HG03039 (cell line): Measurements from ENCODE around the gene LDB2.

Source experiments
- ATAC-seq: cut with Tn5 transposase; IDR thresholded peaks from one replicate; pipeline ENCODE4 v1.9.1; 2021; ENCODE audit warnings: mild to moderate bottlenecking, moderate library complexity; ENCODE audit not compliant: unreplicated experiment

LDB2 gene

DNA sequence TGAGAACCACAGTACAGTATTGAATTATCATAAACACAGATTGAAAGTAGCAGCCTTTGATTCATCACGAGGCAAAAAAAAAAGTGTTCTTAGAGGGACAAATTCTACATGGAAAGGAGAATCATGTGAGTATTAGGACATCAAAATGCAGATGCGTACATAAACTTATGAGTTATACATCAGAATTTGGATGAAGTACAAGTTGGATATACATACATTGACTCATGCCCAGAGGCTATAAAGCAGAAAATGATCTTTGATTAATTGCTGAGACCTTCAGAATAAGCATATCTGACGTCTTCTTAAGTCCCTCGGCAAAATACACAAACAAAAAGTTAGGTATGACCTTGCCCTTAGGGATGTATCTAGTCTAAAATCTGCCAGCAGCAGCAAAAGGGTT, 206.4 kb downstream of the LDB2 start:
- ATAC-seq = no peak

DNA sequence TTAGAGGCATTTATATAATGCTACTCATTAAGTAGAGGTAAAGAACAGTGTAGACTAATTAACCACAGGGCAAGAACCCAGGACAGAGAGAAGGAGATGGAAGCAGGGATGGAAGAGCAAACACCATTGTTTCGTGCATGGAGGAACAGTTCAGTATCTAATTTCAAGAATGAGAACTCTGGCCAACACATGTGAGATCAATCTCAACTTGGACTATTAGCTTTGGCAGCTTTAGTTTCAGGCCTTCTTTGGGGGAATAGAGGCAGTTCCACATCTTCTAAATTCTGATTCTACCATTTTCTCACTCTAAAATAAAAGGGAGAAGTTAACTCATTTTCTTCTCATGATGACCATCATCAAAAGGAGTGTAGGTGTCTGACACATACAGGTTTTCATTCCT, 207.0 kb downstream of the LDB2 start:
- no peak for ATAC-seq

DNA sequence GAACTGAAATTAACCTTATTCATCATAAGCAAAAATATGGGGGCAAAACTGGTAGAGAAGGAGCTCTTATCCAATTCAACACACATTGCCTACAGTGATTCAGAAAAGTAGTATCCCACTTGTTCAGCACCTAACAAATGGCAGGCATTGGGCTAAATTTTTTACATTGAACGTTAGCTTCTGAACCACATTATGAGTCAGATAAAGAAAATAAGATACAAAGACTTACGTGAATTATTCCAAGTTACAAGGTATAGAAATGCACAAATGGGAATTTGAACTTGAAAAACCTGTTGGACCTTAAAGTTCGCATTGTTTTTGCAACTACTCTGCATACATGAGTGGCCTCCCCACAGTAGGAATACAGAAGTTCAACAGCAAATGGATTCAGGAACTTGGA, 210.6 kb downstream of the LDB2 start:
- no peak for ATAC-seq

DNA sequence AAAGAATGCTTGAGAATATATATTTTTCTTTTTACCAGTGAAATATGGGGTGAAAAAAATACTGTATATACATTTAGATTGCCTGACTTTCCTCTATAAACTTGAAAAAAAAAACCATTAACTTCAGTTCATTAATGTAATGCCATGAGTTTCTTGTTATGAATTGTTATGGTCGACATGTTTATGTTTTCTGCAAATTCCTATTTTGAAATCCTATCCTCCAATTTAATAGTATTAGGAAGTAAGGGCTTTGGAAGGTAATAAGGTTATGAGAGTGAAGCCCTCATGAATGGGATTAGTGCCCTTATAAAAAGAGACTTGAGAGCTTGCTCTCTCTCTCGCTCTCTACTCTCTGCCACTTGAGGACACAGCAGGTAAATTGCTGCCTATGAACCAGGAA, 211.4 kb downstream of the LDB2 start:
- no peak for ATAC-seq

DNA sequence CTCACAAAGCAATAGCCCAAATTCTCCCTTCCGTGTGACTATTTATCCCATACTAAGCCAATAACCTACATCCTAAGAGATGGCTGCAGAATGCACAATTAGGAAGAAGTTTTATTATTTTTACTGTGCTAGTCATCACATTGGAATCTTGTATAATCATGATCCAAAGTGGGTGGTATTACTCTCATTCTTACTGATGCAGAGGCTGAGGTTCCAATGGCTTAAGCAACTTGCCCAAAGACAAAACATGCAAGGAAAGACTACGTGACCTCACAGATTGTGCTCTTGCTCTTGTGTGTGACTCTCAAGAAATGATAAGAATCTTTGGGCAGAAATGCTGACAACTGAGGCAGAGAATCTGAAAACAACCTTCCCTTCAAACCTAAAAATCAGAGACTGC, 212.2 kb downstream of the LDB2 start:
- no peak for ATAC-seq

DNA sequence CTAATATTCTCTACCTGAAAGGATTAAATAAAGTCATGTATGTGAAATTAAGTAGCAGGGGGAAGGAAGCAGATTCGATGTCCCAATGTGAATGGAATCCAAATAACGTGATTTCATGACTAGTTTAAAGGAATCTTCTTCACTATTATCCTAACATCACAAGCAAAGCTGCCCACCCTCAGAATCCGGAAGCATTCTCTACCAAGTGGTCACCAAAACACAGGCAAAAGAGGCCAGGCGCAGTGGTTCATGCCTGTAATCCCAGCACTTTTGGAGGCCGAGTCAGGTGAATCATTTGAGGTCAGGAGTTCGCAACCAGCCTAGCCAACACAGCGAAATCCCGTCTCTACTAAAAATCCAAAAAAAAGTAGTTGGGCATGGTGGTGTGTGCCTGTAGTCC, 212.9 kb downstream of the LDB2 start:
- ATAC-seq = no peak

DNA sequence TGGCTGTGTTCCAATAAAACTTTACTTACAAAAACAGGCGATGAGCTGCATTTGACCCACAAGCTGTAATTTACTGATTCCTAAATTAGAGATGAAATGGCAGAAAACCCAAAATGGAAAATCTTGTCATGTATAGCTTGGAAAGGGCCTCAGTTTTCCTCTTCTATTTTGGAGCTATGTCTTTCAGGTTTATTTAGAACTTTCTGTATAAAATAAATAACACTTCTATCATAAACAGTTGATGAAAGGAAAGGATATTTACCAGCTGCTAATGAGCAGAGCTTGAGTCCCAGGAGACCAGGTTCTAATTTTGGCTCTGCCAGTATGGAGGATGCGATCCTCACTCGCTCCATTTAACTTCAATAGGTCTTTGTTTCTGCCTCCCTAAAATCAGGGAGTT, 213.5 kb downstream of the LDB2 start:
- no peak for ATAC-seq

DNA sequence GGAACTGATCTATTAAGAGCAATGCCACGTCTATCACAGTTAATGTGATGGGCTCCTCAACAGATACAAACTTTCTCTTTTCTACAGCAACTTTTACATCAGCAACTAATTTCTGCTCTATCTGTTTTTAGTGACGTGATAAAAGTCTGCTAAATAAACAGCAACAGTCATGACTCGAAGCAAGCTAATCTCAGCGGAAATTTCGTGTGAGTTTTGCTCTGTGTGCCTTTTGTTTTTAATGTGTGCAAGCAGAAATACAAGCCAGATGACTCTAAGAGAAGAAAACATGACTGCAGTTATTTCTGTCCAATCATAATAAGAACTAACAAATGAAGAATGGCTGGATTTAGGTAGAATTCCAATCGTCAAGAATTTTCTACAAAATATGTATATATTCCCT, 214.3 kb downstream of the LDB2 start:
- no peak for ATAC-seq

DNA sequence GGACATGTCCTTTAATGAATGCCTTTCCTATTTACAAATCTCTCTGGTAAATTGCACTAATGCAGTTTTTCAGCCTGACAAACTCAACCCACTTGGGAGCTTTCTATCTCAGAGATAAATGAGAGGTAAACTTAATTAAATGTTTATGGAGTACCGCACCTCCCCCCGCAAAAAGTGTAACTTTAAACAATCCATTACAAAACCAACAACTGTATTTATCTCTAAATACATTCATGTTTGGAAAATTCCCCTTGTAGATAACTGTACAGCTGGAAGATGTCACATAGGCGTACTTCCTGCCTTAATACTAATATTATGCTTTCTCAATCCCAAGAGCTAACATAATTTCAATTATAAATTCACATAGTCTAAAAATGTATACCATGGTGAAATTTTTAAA, 215.5 kb downstream of the LDB2 start:
- ATAC-seq = no peak

DNA sequence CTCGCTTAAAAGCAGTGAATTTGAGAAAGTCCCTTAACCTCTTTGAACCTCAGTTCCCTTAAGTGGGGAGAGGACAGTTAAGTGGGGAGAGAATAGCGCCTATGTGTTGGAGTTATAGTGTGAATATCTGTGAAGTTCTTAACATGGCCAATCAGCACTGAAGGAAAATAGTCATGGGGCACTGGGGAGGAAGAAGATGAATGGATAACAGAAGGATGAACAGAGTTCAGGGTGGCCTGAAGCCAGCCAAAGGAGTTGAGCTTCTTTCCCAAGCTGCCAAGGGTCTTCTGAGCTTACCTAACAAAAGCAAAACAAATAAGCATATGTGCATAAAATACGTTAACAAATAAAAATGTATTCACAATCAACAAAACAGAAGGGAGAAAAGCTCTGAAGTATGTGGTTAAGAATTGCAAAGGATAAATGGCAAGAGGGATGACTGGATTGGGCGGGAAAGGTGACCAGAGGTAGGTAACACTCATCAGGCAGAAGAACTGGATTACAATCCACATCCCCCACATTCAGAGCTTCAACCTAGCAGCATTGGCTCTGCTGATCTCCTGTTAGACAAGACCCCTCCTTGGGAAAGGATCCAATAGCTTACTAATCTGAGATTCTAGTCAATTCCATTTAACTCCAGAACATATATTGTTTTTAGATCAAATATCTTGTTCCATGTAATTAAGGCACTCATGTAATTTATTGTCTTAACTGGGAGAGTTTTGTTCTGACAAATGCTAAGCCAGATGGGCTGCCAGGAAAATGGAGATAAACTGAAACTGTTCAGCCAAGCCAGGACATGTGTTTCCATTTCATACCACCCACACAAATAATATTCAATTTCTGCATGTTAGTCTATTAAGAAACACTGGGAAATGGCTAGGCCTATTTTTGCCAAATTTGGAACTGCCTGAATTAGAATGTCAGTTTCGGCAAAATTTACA, 221.2 kb downstream of the LDB2 start:
- ATAC-seq = no peak

DNA sequence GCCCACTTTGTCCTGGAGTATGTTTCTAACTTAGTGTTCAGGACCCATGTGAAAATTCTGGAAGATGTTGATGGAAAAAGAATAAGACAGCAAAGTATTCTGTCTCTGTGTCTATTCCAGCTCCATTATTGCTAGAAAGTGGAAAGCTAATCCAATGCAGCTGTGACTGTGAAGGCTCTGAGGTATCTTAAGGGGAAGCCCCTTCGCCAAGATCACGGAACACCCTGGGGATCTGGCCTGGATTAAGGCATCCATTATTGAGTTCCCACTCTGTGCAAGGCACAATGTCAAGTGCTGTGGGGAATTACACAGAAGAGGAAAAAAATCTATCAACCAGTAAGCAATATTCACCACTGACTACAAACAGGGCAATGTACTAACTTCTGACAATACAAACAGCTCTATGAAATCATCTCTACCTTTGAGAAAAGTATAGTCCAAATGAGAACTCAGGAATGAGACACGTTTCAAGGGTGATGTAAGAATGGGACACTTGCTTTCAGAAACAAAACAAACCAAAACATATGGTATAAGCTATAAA, 222.1 kb downstream of the LDB2 start:
- no peak for ATAC-seq

DNA sequence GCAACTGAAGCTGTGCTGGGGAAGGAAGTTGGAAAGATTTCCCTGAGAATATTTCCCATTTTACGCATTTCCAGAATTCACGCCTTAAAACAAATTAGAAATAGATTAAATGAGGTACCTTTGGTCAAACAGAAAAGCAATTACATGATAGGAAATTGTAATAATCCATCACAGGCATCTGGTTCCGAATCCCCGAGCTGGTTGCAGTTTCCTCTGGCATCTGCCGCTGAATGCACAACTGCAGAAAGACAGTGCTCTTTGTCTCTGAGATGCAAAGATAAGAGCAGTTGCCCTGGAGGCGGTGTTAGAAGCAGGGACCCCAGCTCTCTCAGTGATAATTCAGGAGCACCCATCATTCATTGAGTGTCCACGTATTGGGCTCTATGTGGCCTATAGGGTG, 224.4 kb downstream of the LDB2 start:
- no peak for ATAC-seq

DNA sequence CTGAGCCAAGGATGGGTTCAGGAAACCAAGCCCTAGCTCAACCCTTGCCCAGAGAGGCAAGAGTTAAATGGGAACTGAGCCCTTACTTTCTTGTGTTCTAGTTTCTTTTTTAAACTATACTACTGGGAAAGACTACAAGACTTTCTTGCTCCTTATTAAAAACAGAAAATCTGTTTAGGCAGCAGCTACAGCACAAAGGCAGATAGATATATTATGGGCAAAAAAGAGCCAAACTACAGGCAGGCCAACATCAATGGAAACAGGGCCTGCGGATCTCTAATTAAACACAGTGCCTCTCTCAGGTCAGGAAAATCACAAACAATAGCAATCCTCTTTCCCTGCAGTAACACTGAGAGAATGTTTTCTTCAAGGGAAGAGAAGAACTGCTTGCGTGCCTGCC, 226.0 kb downstream of the LDB2 start:
- no peak for ATAC-seq

DNA sequence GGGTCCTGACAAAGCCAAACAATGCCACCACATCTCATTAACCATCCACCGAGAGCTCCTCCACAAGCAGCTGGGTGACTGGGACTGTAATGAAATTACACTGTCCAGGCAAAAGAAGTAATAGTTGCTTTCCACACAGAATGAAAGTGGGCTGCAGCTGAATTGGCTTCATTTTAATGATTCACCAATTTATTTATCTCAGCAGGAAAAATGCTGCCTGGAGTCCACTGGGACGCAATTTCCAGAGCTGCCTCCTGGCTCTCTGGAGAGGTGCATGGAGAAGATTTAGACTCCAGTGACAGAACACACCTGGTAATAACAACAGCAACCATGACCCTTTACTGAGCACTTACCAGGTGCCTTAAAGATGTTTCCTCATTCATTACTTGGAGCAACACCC, 226.7 kb downstream of the LDB2 start:
- ATAC-seq = no peak

DNA sequence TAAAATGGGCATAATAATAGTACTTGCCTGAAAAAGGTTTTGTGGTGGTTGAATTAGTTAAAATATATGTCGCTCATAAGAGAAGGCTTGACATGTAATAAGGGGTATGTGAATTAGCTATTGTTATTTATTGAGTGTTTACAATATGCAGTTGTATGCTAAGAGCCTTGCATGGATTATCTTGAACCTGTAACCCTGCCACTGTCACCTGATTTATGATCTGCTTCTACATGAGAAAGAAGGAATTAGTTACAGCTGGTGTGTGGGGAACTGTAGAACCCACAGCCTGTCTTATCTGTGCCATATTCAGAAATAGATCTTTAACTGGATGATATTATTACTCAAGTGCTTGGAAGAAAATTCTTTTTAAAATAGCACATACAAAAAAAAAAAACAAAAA, 227.7 kb downstream of the LDB2 start:
- ATAC-seq = no peak

DNA sequence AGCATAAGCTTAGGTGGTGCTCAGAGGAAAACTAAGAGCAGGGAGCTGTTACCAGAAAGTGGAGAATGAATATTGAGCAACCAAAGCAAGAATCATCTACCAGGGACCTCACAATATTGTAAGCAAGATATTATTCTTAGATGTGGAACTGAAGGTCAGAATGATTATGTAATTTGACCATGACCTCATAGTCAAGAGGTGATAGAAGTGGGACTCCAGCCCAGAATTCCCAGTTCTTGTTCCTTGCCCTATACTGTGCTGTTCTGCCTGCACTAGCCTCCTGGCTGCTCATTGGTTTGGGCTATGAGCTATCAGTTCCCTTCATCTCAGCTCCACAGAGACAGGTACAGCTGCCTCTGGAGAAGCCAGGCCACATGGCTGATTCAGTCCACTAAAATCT, 229.4 kb downstream of the LDB2 start:
- ATAC-seq = no peak

DNA sequence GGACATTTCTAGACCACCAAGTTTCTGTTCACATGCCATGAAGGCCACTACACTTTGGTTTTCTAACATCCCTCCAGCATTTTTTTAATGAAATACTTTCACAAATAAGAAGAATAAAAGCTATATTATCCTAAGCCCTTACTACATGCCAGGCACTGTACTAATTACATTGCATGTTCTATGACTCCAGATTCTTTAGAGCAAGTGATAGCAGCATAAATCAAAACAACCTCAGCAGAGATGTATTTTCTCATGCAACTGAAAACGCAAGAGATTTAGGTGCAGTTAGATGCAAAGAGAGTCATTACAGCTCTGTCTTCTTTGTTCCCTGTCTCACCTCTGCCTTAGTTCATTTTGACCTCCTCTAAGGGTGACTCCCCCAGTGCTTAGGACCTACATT, 230.0 kb downstream of the LDB2 start:
- ATAC-seq = no peak

DNA sequence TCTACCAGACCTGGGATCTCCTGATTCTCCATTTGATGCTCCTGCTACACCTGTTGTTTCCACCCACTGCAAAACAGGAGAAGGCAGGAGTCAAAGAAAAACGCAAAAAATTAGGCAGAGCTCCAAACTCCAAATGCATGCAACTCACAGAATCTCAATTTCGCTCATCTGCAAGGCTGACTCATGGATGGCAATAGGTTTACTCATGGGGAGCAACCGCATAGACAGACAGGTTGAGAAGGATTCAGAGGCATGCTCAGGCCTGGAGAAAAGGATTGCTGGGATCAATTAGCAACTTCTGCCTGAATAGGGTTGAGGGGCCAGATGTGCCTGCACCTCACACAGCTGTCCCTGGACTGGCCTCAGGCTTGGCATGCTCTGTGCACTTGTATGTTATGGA, 231.0 kb downstream of the LDB2 start:
- no peak for ATAC-seq

DNA sequence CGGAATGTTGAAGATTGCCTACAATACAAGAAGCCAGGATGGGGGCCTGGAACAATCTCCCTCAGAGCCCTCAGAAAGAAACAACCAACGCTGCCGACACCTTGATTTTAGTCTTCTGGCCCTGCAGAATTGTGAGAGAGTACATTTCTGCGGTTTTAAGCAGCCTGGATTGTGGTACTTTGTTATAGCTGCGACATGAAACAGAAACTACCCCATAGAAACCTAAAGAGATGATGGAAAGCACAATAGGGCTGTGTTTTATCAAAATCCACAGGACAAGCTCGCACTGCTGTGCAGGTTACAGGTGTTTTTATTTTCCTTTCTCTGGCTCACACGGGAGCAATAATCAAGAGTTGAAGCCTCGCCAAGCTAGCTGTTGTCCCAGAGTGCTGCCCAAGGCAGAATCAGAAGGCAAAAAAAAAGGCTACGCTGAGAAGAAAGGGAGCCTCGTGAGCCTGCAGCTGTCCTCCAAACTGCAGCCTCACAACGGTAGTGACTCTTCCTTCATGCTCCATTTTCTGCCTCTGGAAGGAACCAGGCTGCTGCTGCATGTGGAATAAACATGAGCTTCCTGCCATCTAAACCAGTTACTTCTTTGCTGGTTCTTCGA, 232.4 kb downstream of the LDB2 start:
- ATAC-seq = no peak

DNA sequence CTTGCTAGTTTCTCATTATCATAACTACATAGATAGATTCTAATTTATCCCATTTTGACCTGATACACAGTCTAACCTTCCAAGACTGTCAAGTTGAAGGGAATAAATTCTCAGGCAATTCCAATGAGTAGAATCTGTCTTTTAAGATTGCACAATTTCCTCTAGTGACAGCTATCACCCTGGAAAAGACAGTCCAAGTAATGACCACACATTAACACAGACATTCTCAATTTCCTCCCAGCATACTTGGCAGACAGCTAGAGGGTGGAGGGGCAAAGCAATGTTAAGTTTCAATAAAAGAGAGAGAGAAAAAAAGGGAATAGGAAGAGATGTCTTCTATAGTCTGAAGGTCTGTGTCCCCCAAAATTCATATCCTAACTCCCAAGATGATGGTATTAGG, 234.7 kb downstream of the LDB2 start:
- no peak for ATAC-seq

DNA sequence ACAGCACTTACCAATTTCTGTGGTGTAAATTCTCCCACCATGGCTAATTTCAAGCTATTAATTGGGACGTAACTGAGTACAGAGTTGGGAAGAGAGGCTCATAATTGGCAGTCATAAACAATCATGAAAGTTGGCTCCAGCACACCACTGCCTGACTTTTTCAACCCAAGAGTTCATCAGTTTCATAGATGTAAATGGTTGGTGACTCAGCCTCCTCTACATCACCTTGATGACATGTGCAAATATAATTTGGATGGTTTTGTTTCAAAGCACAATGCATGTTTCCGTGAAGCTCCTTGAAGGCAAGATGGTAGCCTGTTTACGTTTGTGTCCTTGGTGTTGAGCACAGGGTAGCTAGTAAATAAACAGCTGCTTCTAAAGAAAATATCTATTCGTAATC, 235.1 kb downstream of the LDB2 start:
- ATAC-seq = no peak

DNA sequence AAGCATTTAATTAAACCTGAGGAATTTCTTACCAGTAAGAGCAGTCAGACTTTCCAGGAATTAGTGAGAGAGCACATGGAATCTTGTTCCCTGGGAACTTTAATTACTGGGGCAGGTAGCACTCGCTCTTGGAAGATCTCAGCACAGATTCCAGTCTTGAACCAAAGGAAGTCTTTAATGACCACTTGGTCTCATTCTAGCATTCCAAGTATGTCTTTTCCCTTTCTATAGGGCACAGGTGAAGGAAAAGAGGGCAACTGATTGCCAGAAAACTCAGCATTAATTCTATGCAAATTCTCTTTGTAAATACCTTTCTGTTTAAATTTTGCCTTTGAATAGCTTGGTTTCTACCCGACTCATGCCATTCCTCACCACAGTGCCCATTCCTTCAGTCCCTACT, 236.6 kb downstream of the LDB2 start:
- no peak for ATAC-seq
